ENCODE measurements around the gene NHS.

The NHS gene

GRCh38 chrX:17473021-17473420 is 98.0 kb downstream of the NHS start:
- H3K4me2 ChIP-seq, result no peak overlapping the region
- no peak for TF ChIP-seq CTCF (conservative IDR thresholded peaks at IDR 0.05; ENCODE audit: low read depth, low read length)
- no peaks in the 10 kb centered on the region for H3K4me1 ChIP-seq (ENCODE audit: low read depth, poor library complexity, severe bottlenecking)
- H2AFZ ChIP-seq (ENCODE audit: low read depth), result no peak overlapping the region
- no peaks in the 10 kb centered on the region for H3K79me2 ChIP-seq (ENCODE audit: insufficient read depth, low read depth)
- no peak overlapping the region for H3K4me3 ChIP-seq (IDR thresholded peaks at IDR 0.05; ENCODE audit: insufficient read depth, low read depth, low read length)
- H3K27me3 ChIP-seq (ENCODE audit: insufficient read depth, low read depth), result no peaks in the 10 kb centered on the region
- H3K36me3 ChIP-seq (ENCODE audit: insufficient read depth), result no peaks in the 10 kb centered on the region
- no peak overlapping the region for H3K27ac ChIP-seq
- no peak overlapping the region for H3K9ac ChIP-seq
- H4K20me1 ChIP-seq (ENCODE audit: insufficient read depth), result no peaks in the 10 kb centered on the region

GRCh38 chrX:17474892-17475291 is 99.9 kb downstream of the NHS start:
- H3K4me2 ChIP-seq, result no peak overlapping the region

GRCh38 chrX:17475449-17476217 is 100.6 kb downstream of the NHS start:
- H3K79me2 ChIP-seq (ENCODE audit: insufficient read depth, low read depth), result no peaks in the 10 kb centered on the region
- no peak overlapping the region for H3K9ac ChIP-seq
- no peak overlapping the region for H2AFZ ChIP-seq (ENCODE audit: low read depth)
- no peak overlapping the region for H3K27ac ChIP-seq
- no peak for TF ChIP-seq CTCF (conservative IDR thresholded peaks at IDR 0.05; ENCODE audit: low read depth, low read length)
- no peaks in the 10 kb centered on the region for H3K27me3 ChIP-seq (ENCODE audit: insufficient read depth, low read depth)
- H3K4me3 ChIP-seq (IDR thresholded peaks at IDR 0.05; ENCODE audit: insufficient read depth, low read depth, low read length), result no peak overlapping the region
- no peaks in the 10 kb centered on the region for H3K36me3 ChIP-seq (ENCODE audit: insufficient read depth)
- H3K4me2 ChIP-seq, result no peak overlapping the region
- no peaks in the 10 kb centered on the region for H4K20me1 ChIP-seq (ENCODE audit: insufficient read depth)
- H3K4me1 ChIP-seq (ENCODE audit: low read depth, poor library complexity, severe bottlenecking), result no peaks in the 10 kb centered on the region

More at GRCh38 chrX:17474892-17475291, 99.9 kb downstream of the NHS start:
- H3K4me1 ChIP-seq (ENCODE audit: low read depth, poor library complexity, severe bottlenecking), result no peaks in the 10 kb centered on the region
- no peaks in the 10 kb centered on the region for H3K27me3 ChIP-seq (ENCODE audit: insufficient read depth, low read depth)
- H2AFZ ChIP-seq (ENCODE audit: low read depth), result no peak overlapping the region
- no peaks in the 10 kb centered on the region for H3K36me3 ChIP-seq (ENCODE audit: insufficient read depth)
- TF ChIP-seq CTCF (conservative IDR thresholded peaks at IDR 0.05; ENCODE audit: low read depth, low read length), result no peak
- H4K20me1 ChIP-seq (ENCODE audit: insufficient read depth), result no peaks in the 10 kb centered on the region
- H3K4me3 ChIP-seq (IDR thresholded peaks at IDR 0.05; ENCODE audit: insufficient read depth, low read depth, low read length), result no peak overlapping the region
- H3K27ac ChIP-seq, result no peak overlapping the region
- no peak overlapping the region for H3K9ac ChIP-seq
- H3K79me2 ChIP-seq (ENCODE audit: insufficient read depth, low read depth), result no peaks in the 10 kb centered on the region

GRCh38 chrX:17476411-17476810 is 101.4 kb downstream of the NHS start:
- Histone ChIP-seq H3K9ac (no peak overlapping the region), H3K4me3 (IDR thresholded peaks at IDR 0.05; ENCODE audit: insufficient read depth, low read depth, low read length) (no peak overlapping the region), H3K27me3 (ENCODE audit: insufficient read depth, low read depth) (no peaks in the 10 kb centered on the region), H4K20me1 (ENCODE audit: insufficient read depth) (no peaks in the 10 kb centered on the region), H3K4me1 (ENCODE audit: low read depth, poor library complexity, severe bottlenecking) (no peaks in the 10 kb centered on the region), H3K27ac (no peak overlapping the region), H3K36me3 (ENCODE audit: insufficient read depth) (no peaks in the 10 kb centered on the region), H3K79me2 (ENCODE audit: insufficient read depth, low read depth) (no peaks in the 10 kb centered on the region), H3K4me2 (no peak overlapping the region), H2AFZ (ENCODE audit: low read depth) (no peak overlapping the region)
- TF ChIP-seq CTCF (conservative IDR thresholded peaks at IDR 0.05; ENCODE audit: low read depth, low read length), result no peak
